CD4-positive, alpha-beta T cell (primary cell): ENCODE results near the gene SPC25. TPM values are rescaled to one million over a fixed set of nuclear protein-coding genes. Genes with fewer than 3 reads are reported as not detected.
A peak's percentile ranks its signal among the peaks of the same experiment; 100 is the strongest.

Experiments
- ATAC-seq: fragments of 200-7000 bp; cut with Tn5 transposase; one replicate; pipeline ENCODE4 v1.10.0; 2022; ENCODE audit warnings: mild to moderate bottlenecking; ENCODE audit not compliant: poor library complexity
- CTCF ChIA-PET: fragments of 350-600 bp; sonication (Branson Sonifier 250); formaldehyde crosslinking; loops from one replicate; lab custom pipeline; 2021; ENCODE audit warnings: antibody characterized with exemption, inconsistent platforms; lab: Charles Lee
- POLR2A ChIA-PET: fragments of 350-600 bp; sonication (Branson Sonifier 250); formaldehyde crosslinking; loops from one replicate; lab custom pipeline; 2021; ENCODE audit warnings: antibody characterized with exemption, inconsistent platforms; lab: Charles Lee
- DNase-seq, 14 experiments: peaks; one replicate each; pipeline ENCODE4 v3.0.0-alpha.2; 2013 to 2020; ENCODE audit warnings: mixed read lengths in 2 of 14
- H3K27ac ChIP-seq, 2 donors: one replicate each; pipeline versions ENCODE4 v1.5.1 to v1.7.0; 2013; ENCODE audit warnings: low read length in 2 of 2, low read depth in 1 of 2, mild to moderate bottlenecking in 1 of 2
- H3K27me3 ChIP-seq, 2 experiments: 1 replicate in 1 of 2; 2 replicates in 1 of 2; pipeline versions ENCODE4 v1.6.1 to v1.7.0; 2013; ENCODE audit warnings: low read length in 2 of 2, control low read depth in 1 of 2, mild to moderate bottlenecking in 1 of 2, moderate library complexity in 1 of 2; ENCODE audit not compliant: insufficient read depth in 2 of 2, control insufficient read depth in 1 of 2
- H3K36me3 ChIP-seq: one replicate; pipeline ENCODE4 v1.6.1; 2013; ENCODE audit warnings: low read length, control low read depth; ENCODE audit not compliant: insufficient read depth
- H3K4me1 ChIP-seq: one replicate; pipeline ENCODE4 v1.6.1; 2013; ENCODE audit warnings: low read length, control low read depth; ENCODE audit not compliant: insufficient read depth
- H3K4me3 ChIP-seq: one replicate; pipeline ENCODE4 v1.5.1; 2013; ENCODE audit warnings: mild to moderate bottlenecking, low read length, moderate library complexity
- H3K9me3 ChIP-seq, 2 experiments: 1 replicate in 1 of 2; 2 replicates in 1 of 2; pipeline versions ENCODE4 v1.6.1 to v1.7.0; 2013; ENCODE audit warnings: low read length in 2 of 2, mild to moderate bottlenecking in 2 of 2, control low read depth in 1 of 2, moderate library complexity in 1 of 2; ENCODE audit not compliant: control insufficient read depth in 1 of 2, insufficient read depth in 1 of 2
- H3K27ac Mint-ChIP-seq: one replicate; pipeline ENCODE4 v1.8.0; 2020; ENCODE audit warnings: mixed read lengths
- H3K27me3 Mint-ChIP-seq: one replicate; pipeline ENCODE4 v1.8.0; 2021; ENCODE audit warnings: mixed read lengths
- H3K36me3 Mint-ChIP-seq: one replicate; pipeline ENCODE4 v1.8.0; 2021; ENCODE audit warnings: low read depth, mixed read lengths
- H3K4me1 Mint-ChIP-seq: one replicate; pipeline ENCODE4 v1.8.0; 2021; ENCODE audit warnings: low read depth, mixed read lengths
- H3K4me3 Mint-ChIP-seq: one replicate; pipeline ENCODE4 v1.8.0; 2020; ENCODE audit warnings: mild to moderate bottlenecking, mixed read lengths
- H3K9me3 Mint-ChIP-seq: one replicate; pipeline ENCODE4 v1.8.0; 2020; ENCODE audit warnings: mixed read lengths
- CTCF ChIP-seq: fragments of 200-600 bp; IDR thresholded peaks from one replicate; pipeline ENCODE4 v1.8.0; 2022; ENCODE audit warnings: antibody characterized with exemption, mild to moderate bottlenecking
- intact Hi-C, 2 experiments: fragments of 100-400 bp; cut with DNase I in 1 of 2; cut with micrococcal nuclease in 1 of 2; formaldehyde crosslinking; loops; one replicate each; pipeline versions ENCODE4 v1.15.1 to v1.9.0; 2023 to 2025; cut with DNase I, micrococcal nuclease
- polyA plus RNA-seq, 2 donors: library from polyadenylated mRNA; unstranded; fragments of 120-200 nt; gene quantifications; one replicate each; pipeline ENCODE4 v1.2.1, GENCODE V29; 2013
- total RNA-seq, 174 experiments: library from RNA in 2 of 174; stranded (reverse) in 2 of 174; gene quantifications; one replicate each; pipeline ENCODE4 v1.2.3 and lab custom pipeline; 2021 to 2026

The SPC25 gene, protein sequence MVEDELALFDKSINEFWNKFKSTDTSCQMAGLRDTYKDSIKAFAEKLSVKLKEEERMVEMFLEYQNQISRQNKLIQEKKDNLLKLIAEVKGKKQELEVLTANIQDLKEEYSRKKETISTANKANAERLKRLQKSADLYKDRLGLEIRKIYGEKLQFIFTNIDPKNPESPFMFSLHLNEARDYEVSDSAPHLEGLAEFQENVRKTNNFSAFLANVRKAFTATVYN
- under 1 TPM in 1 of 2 experiments, not detected in 1; 0.17 TPM for total RNA-seq
- polyA plus RNA-seq (2013, experiment 1 of 2): 0.30 TPM
- 1.1 TPM for polyA plus RNA-seq (2013, experiment 2 of 2)
- total RNA-seq (lab: John Stamatoyannopoulos, UW): 0 to 26.2 (median 0.11) reads per million in 172 experiments

GRCh38 chr2:168890006-168890782, at the start of gene SPC25:
TSS of gene SPC25 (minus strand) at chr2:168890430. CDS start at chr2:168889519, 911 bp downstream.
- POLR2A ChIA-PET: interaction anchor here (0.6 kb wide), 1 partner anchor 10 kb away, joined by 3 read pairs; no protein-coding TSS in a partner anchor
- Histone ChIP-seq H3K27ac (no peak within 1 kb of the TSS), H3K36me3 (no peaks in the 10 kb centered on the region), H3K27me3 (no peaks in the 10 kb centered on the region), H3K4me1 (peaks cover 6% of the 10 kb centered on the region), H3K9me3 (no peaks in the 10 kb centered on the region), H3K4me3 (peak within 1 kb of the TSS; percentile 70)
- ATAC-seq (peak; percentile 100), DNase-seq (peak; percentile 73 to 93 (median 80))
- H3K9me3 Mint-ChIP-seq: no peaks in the 10 kb centered on the region
- no peak within 1 kb of the TSS for H3K27ac Mint-ChIP-seq
- peak within 1 kb of the TSS; percentile 93 for H3K4me3 Mint-ChIP-seq
- no peak for TF ChIP-seq CTCF
- H3K36me3 Mint-ChIP-seq: no peaks in the 10 kb centered on the region
- CTCF ChIA-PET: no interaction called here
- intact Hi-C loops: loop anchor here in 1 of 2 experiments (5.0 kb wide), 1 partner anchor 643 kb away; the partner anchor contains the start of gene STK39
- peaks cover 10% of the 10 kb centered on the region for H3K4me1 Mint-ChIP-seq
- peaks cover 4% of the 10 kb centered on the region for H3K27me3 Mint-ChIP-seq

DNA sequence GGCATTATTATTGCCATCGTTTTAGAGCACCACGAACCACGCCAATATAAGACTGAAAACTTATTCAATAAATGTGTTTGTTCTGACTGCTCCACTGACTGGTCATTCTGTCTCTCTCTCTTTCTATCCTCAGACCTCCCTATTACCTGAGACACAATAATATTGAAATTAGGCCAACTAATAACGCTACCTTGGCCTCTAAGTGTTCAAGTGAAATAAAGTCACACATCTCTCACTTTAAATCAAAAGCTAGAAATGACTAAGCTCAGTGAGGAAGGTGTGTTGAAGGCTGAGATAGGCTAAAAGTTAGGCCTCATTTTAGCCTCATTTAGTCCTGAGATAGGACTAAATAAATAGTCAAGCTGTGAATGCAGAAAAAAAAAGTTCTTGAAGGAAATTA, 49.7 kb upstream of the SPC25 start:
- Mint-ChIP-seq H3K4me1 (no peaks in the 10 kb centered on the region), H3K36me3 (no peaks in the 10 kb centered on the region), H3K27ac (no peak overlapping the region), H3K9me3 (no peaks in the 10 kb centered on the region), H3K4me3 (no peak overlapping the region), H3K27me3 (peaks cover 4% of the 10 kb centered on the region)
- CTCF ChIA-PET: no interaction called here
- no peak for ATAC-seq
- no peak overlapping the region for H3K4me3 ChIP-seq
- H3K9me3 ChIP-seq: no peaks in the 10 kb centered on the region
- H3K27me3 ChIP-seq: no peaks in the 10 kb centered on the region
- no peaks in the 10 kb centered on the region for H3K4me1 ChIP-seq
- POLR2A ChIA-PET: no interaction called here
- no peaks in the 10 kb centered on the region for H3K36me3 ChIP-seq
- DNase-seq: no peak
- TF ChIP-seq CTCF: no peak
- intact Hi-C loops: no loop called here
- no peak overlapping the region for H3K27ac ChIP-seq

DNA sequence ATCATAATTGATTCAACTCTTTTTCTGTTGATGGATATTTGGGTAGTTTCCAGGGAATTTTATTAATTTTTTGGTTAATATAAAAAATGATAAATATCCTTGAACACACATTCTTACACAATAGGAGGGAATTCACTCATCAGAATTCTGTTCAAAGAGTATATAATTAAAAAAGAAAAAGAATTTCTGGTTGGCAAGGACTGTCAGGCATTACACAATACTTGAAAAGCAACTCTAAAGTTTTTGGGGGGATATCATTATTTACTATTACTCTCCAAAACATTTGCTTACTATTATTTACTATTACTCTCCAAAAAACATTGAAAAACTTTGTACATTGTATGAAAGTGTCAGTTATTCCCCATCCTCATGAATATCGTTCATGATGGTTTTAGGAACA, 48.8 kb upstream of the SPC25 start:
- H3K27ac Mint-ChIP-seq: no peak overlapping the region
- Histone ChIP-seq H3K36me3 (no peaks in the 10 kb centered on the region), H3K4me3 (no peak overlapping the region), H3K27ac (no peak overlapping the region), H3K4me1 (no peaks in the 10 kb centered on the region), H3K27me3 (peaks cover 0 to 4% of the 10 kb centered on the region in 2 experiments), H3K9me3 (no peaks in the 10 kb centered on the region)
- DNase-seq: no peak
- no peak overlapping the region for H3K4me3 Mint-ChIP-seq
- ATAC-seq: no peak
- no peak for TF ChIP-seq CTCF
- no peaks in the 10 kb centered on the region for H3K36me3 Mint-ChIP-seq
- H3K4me1 Mint-ChIP-seq: no peaks in the 10 kb centered on the region
- H3K9me3 Mint-ChIP-seq: no peaks in the 10 kb centered on the region
- H3K27me3 Mint-ChIP-seq: peaks cover 4% of the 10 kb centered on the region
- CTCF ChIA-PET: no interaction called here
- POLR2A ChIA-PET: no interaction called here
- intact Hi-C loops: no loop called here
